SH-SY5Y (cell line): Measurements from ENCODE around the gene SASH3.

Experiments
- GATA2 ChIP-seq: IDR thresholded peaks from 2 replicates; pipeline ENCODE4 v1.6.1; 2011; ENCODE audit warnings: mild to moderate bottlenecking, low read depth, low read length
- GATA3 ChIP-seq: IDR thresholded peaks from 2 replicates; pipeline ENCODE4 v1.6.1; 2011; ENCODE audit warnings: low read depth, mild to moderate bottlenecking, low read length, moderate library complexity

DNA sequence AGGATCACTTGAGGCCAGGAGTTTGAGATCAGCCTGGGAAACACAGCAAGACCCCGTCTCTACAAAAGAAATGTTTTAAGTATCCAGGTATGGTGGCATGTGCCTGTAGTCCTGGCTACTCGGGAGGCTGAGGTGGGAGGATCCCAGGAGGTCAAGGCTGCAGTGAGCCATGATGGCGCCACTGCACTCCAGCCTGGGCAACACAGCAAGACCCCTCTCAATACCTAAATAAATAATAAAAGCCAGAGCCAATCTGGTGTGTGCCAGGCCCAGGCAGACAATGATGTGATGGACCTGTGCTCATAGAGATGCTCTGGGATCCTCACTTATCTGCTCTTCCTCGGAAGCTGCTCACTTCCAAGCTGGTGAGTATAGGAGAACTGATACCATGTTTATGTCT lies 18.2 kb upstream of the SASH3 start:
- TF ChIP-seq GATA2 (no peak), GATA3 (no peak)
